Measurements from ENCODE around the gene RHOT2. TPM values are rescaled to one million over a fixed set of nuclear protein-coding genes. Genes with fewer than 3 reads are reported as not detected.

The RHOT2 gene
- total RNA-seq, 3 donors from 2014 or later, result 124 to 138 (median 127) TPM

GRCh38 chr16:706189-707061, 38.5 kb downstream of the RHOT2 start:
- Histone ChIP-seq H3K4me1 (ENCODE audit: low read depth) (peaks cover 2% of the 10 kb centered on the region), H3K4me3 (no peak overlapping the region), H3K9me3 (no peaks in the 10 kb centered on the region), H3K36me3 (ENCODE audit: low read depth) (no peaks in the 10 kb centered on the region)
- TF ChIP-seq, protein P1, sequence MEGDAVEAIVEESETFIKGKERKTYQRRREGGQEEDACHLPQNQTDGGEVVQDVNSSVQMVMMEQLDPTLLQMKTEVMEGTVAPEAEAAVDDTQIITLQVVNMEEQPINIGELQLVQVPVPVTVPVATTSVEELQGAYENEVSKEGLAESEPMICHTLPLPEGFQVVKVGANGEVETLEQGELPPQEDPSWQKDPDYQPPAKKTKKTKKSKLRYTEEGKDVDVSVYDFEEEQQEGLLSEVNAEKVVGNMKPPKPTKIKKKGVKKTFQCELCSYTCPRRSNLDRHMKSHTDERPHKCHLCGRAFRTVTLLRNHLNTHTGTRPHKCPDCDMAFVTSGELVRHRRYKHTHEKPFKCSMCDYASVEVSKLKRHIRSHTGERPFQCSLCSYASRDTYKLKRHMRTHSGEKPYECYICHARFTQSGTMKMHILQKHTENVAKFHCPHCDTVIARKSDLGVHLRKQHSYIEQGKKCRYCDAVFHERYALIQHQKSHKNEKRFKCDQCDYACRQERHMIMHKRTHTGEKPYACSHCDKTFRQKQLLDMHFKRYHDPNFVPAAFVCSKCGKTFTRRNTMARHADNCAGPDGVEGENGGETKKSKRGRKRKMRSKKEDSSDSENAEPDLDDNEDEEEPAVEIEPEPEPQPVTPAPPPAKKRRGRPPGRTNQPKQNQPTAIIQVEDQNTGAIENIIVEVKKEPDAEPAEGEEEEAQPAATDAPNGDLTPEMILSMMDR (IDR thresholded peaks at IDR 0.05), result no peak
- ATAC-seq (no peak), DNase-seq (no peak)
- intact Hi-C loops (cut with DNase I, micrococcal nuclease), result no loop called here

- DNase-seq (no peak), ATAC-seq (peak; percentile 15)
- no peaks in the 10 kb centered on the region for H3K9me3 ChIP-seq
- no peaks in the 10 kb centered on the region for H3K36me3 ChIP-seq (ENCODE audit: low read depth)
- intact Hi-C loops (cut with DNase I, micrococcal nuclease), result no loop called here
- TF ChIP-seq, protein P1 (IDR thresholded peaks at IDR 0.05), result no peak
- H3K4me1 ChIP-seq (ENCODE audit: low read depth), result peaks cover 2% of the 10 kb centered on the region
- no peak overlapping the region for H3K4me3 ChIP-seq
Observed at GRCh38 chr16:707062-707538, 39.2 kb downstream of the RHOT2 start.

GRCh38 chr16:708019-708418, 40.1 kb downstream of the RHOT2 start:
- peaks cover 2% of the 10 kb centered on the region for H3K4me1 ChIP-seq (ENCODE audit: low read depth)
- ATAC-seq, result no peak
- TF ChIP-seq, protein P1 (IDR thresholded peaks at IDR 0.05), result no peak
- H3K9me3 ChIP-seq, result no peaks in the 10 kb centered on the region
- intact Hi-C loops (cut with DNase I, micrococcal nuclease), result no loop called here
- no peaks in the 10 kb centered on the region for H3K36me3 ChIP-seq (ENCODE audit: low read depth)
- no peak for DNase-seq
- no peak overlapping the region for H3K4me3 ChIP-seq

- Histone ChIP-seq H3K4me3 (no peak overlapping the region), H3K36me3 (ENCODE audit: low read depth) (no peaks in the 10 kb centered on the region), H3K9me3 (no peaks in the 10 kb centered on the region), H3K4me1 (ENCODE audit: low read depth) (peaks cover 2% of the 10 kb centered on the region)
- ATAC-seq (no peak), DNase-seq (no peak)
- intact Hi-C loops (cut with DNase I, micrococcal nuclease), result no loop called here
- TF ChIP-seq, protein P1 (IDR thresholded peaks at IDR 0.05), result no peak
Observed at GRCh38 chr16:708959-709358, 41.0 kb downstream of the RHOT2 start.

- TF ChIP-seq, protein P1 (IDR thresholded peaks at IDR 0.05), result no peak
- intact Hi-C loops (cut with DNase I, micrococcal nuclease), result loop anchor here in 1 of 2 donors (10.0 kb wide), 1 partner anchor 345 kb away; no protein-coding TSS in a partner anchor
- H3K36me3 ChIP-seq (ENCODE audit: low read depth), result no peaks in the 10 kb centered on the region
- no peaks in the 10 kb centered on the region for H3K9me3 ChIP-seq
- H3K4me3 ChIP-seq, result no peak overlapping the region
- DNase-seq (no peak), ATAC-seq (no peak)
- peaks cover 2% of the 10 kb centered on the region for H3K4me1 ChIP-seq (ENCODE audit: low read depth)
Observed at GRCh38 chr16:709566-710499, 41.9 kb downstream of the RHOT2 start.
